Muscle of leg (tissue), 11 donors: ENCODE results near the gene FUT9. TPM values are rescaled to one million over a fixed set of nuclear protein-coding genes. Genes with fewer than 3 reads are reported as not detected.
"Not testable (repeated sequence)": the region's sequence is repeated elsewhere in the genome, so short reads cannot be mapped to it uniquely, and the experiment has no call there.

Source experiments
- DNase-seq: peaks from one replicate; pipeline ENCODE4 v3.0.0; 2013
- H3K27ac ChIP-seq: one replicate; pipeline ENCODE4 v1.5.1; 2013; ENCODE audit warnings: mild to moderate bottlenecking, low read length, control low read depth
- H3K27me3 ChIP-seq: one replicate; pipeline ENCODE4 v1.6.1; 2013; ENCODE audit warnings: low read length; ENCODE audit not compliant: control insufficient read depth, insufficient read depth
- H3K36me3 ChIP-seq: one replicate; pipeline ENCODE4 v1.6.1; 2013; ENCODE audit warnings: low read length; ENCODE audit not compliant: control insufficient read depth, insufficient read depth
- H3K4me1 ChIP-seq: one replicate; pipeline ENCODE4 v1.6.1; 2013; ENCODE audit warnings: low read length; ENCODE audit not compliant: control insufficient read depth, insufficient read depth
- H3K4me3 ChIP-seq: one replicate; pipeline ENCODE4 v1.5.1; 2013; ENCODE audit warnings: low read length, control low read depth
- H3K9me3 ChIP-seq: replicated peaks from 2 replicates; pipeline ENCODE4 v1.6.1; 2013; ENCODE audit warnings: low read depth, low read length; ENCODE audit not compliant: control insufficient read depth
- WGBS: methylation state at CpG from one replicate; pipeline ENCODE4 v1.1.5; 2013; ENCODE audit warnings: missing lambda C conversion rate; ENCODE audit not compliant: insufficient coverage; 5-methylcytosine and 5-hydroxymethylcytosine counted together
- polyA plus RNA-seq, 8 donors: library from polyadenylated mRNA; unstranded; fragments of 120-200 nt; gene quantifications; one replicate each; pipeline versions ENCODE4 v1.2.1 to v1.2.3, GENCODE V29; 2013; ENCODE audit warnings: inconsistent platforms in 1 of 8, low replicate concordance in 1 of 8; ENCODE audit not compliant: insufficient read length in 8 of 8, insufficient read depth in 1 of 8
- total RNA-seq: library from RNA; stranded (reverse); fragments of 120-200 nt; gene quantifications from one replicate; pipeline ENCODE4 v1.2.4, GENCODE V29; 2013

FUT9 gene
- total and polyA plus RNA-seq, 9 donors: 0.03 to 0.10 (median 0.07) TPM

GRCh38 chr6:96257751-96258150 is 242.0 kb downstream of the FUT9 start:
- Histone ChIP-seq H3K36me3 (no peaks in the 10 kb centered on the region), H3K4me1 (no peaks in the 10 kb centered on the region), H3K4me3 (no peak overlapping the region), H3K27me3 (no peaks in the 10 kb centered on the region), H3K9me3 (no peaks in the 10 kb centered on the region), H3K27ac (no peak overlapping the region)
- DNase-seq: no peak
- WGBS: no CpG with 5 or more reads among the region's 1 CpG

- H3K36me3 ChIP-seq, H3K27ac ChIP-seq, H3K4me3 ChIP-seq, DNase-seq, H3K27me3 ChIP-seq, H3K4me1 ChIP-seq, H3K9me3 ChIP-seq: not testable (repeated sequence)
- 93% methylated on average over 30 of the region's 37 CpGs for WGBS
These were observed 245.1 kb downstream of the FUT9 start for GRCh38 chr6:96260787-96261430.
